RKO (cell line): Measurements from ENCODE around the gene NRP1.

Source experiments
- DNase-seq: peaks from one replicate; pipeline ENCODE4 v3.0.0-alpha.2; 2016; ENCODE audit warnings: low spot score

Gene NRP1

GRCh38 chr10:33260403-33261149 is 73.9 kb downstream of the NRP1 start:
- DNase-seq: no peak

GRCh38 chr10:33258967-33259366 is 75.5 kb downstream of the NRP1 start:
- no peak for DNase-seq

- DNase-seq: no peak
These were observed 76.9 kb downstream of the NRP1 start for GRCh38 chr10:33257439-33258080.

- DNase-seq: no peak
These were observed 78.0 kb downstream of the NRP1 start for GRCh38 chr10:33256458-33256857.

- DNase-seq: no peak
These were observed 79.8 kb downstream of the NRP1 start for GRCh38 chr10:33254556-33255160.

- no peak for DNase-seq
These were observed 81.1 kb downstream of the NRP1 start for GRCh38 chr10:33253411-33253810.

- DNase-seq: peak; percentile 21
These were observed 81.7 kb downstream of the NRP1 start for GRCh38 chr10:33252794-33253203.

GRCh38 chr10:33252324-33252723 is 82.1 kb downstream of the NRP1 start:
- DNase-seq: no peak

GRCh38 chr10:33249659-33250345 is 84.7 kb downstream of the NRP1 start:
- no peak for DNase-seq

- DNase-seq: no peak
These were observed 85.3 kb downstream of the NRP1 start for GRCh38 chr10:33249137-33249536.

GRCh38 chr10:33248638-33249037 is 85.8 kb downstream of the NRP1 start:
- DNase-seq: peak; percentile 41

- no peak for DNase-seq
These were observed 87.1 kb downstream of the NRP1 start for GRCh38 chr10:33247221-33247922.

- no peak for DNase-seq
These were observed 89.1 kb downstream of the NRP1 start for GRCh38 chr10:33245343-33245742.

GRCh38 chr10:33244354-33244967 is 90.0 kb downstream of the NRP1 start:
- DNase-seq: no peak

- no peak for DNase-seq
These were observed 90.8 kb downstream of the NRP1 start for GRCh38 chr10:33243703-33244102.

- DNase-seq: no peak
These were observed 91.5 kb downstream of the NRP1 start for GRCh38 chr10:33242931-33243330.

- DNase-seq: no peak
These were observed 93.1 kb downstream of the NRP1 start for GRCh38 chr10:33241351-33241750.

- DNase-seq: no peak
These were observed 93.5 kb downstream of the NRP1 start for GRCh38 chr10:33240931-33241330.

- no peak for DNase-seq
These were observed 94.2 kb downstream of the NRP1 start for GRCh38 chr10:33240258-33240657.

- no peak for DNase-seq
These were observed 95.2 kb downstream of the NRP1 start for GRCh38 chr10:33239257-33239656.

GRCh38 chr10:33238643-33239042 is 95.8 kb downstream of the NRP1 start:
- peak; percentile 64 for DNase-seq
